ENCODE data around the gene CYGB.

- no peak for TF ChIP-seq CTCF (IDR thresholded peaks at IDR 0.05; ENCODE audit: low read depth, low read length, missing input control)
- TF ChIP-seq TAF1 (conservative IDR thresholded peaks at IDR 0.05): no peak
- TF ChIP-seq RXRA (IDR thresholded peaks at IDR 0.05): no peak
Measured at GRCh38 chr17:76517638-76518038, 19.9 kb downstream of the CYGB start.
